Measurements from ENCODE around the gene PRKD1. TPM values are rescaled to one million over a fixed set of nuclear protein-coding genes. Genes with fewer than 3 reads are reported as not detected.

The PRKD1 gene
- total RNA-seq (2022) (0.36 and 0.49 TPM in 2 replicates), Bru-seq, nascent RNA (percentile 26 among the genes with signal in this experiment), BruChase-seq, experiment 1, labeled RNA remaining after a 2-hour chase (percentile 23 among the genes with signal in this experiment), BruChase-seq, experiment 2, labeled RNA remaining after a 6-hour chase (percentile 20 among the genes with signal in this experiment)
- long read RNA-seq: 0 reads

GRCh38 chr14:29927376-29928116, at the start of gene PRKD1:
PRKD1 (minus strand) TSS chr14:29927847.
- peak in 1 of 2 experiments; percentile 56 for DNase-seq
- intact Hi-C loops (cut with micrococcal nuclease; ENCODE audit: unreplicated experiment): loop anchor here (10.0 kb wide), 1 partner anchor 213 kb away; no protein-coding TSS in a partner anchor
- Mint-ChIP-seq H3K9me3 (ENCODE audit: unreplicated experiment) (no peaks in the 10 kb centered on the region), H3K36me3 (ENCODE audit: insufficient read depth, unreplicated experiment) (no peaks in the 10 kb centered on the region), H3K27ac (ENCODE audit: unreplicated experiment) (no peak within 1 kb of the TSS), H3K4me3 (ENCODE audit: unreplicated experiment) (peak within 1 kb of the TSS; percentile 79), H3K4me1 (ENCODE audit: low read depth, unreplicated experiment) (peaks cover 8% of the 10 kb centered on the region), H3K27me3 (ENCODE audit: insufficient read depth, unreplicated experiment) (peaks cover 20% of the 10 kb centered on the region)
- ChIA-PET POLR2A (no interaction called here), CTCF (interaction anchor here (0.5 to 0.6 kb wide), 2 partner anchors 32 to 166 kb away, joined by 4 to 6 read pairs; no protein-coding TSS in a partner anchor)
- Histone ChIP-seq H3K36me3 (ENCODE audit: control insufficient read depth, insufficient read depth, low read length) (no peaks in the 10 kb centered on the region), H3K9me3 (no peaks in the 10 kb centered on the region), H3K4me3 (ENCODE audit: low read depth, low read length) (peak within 1 kb of the TSS; percentile 46), H3K27me3 (replicated peaks; ENCODE audit: control insufficient read depth, insufficient read depth, low read length) (peaks cover 2% of the 10 kb centered on the region; the same call in 1 of the 2 replicates), H3K4me1 (no peaks in the 10 kb centered on the region)
- TF ChIP-seq, protein P1, sequence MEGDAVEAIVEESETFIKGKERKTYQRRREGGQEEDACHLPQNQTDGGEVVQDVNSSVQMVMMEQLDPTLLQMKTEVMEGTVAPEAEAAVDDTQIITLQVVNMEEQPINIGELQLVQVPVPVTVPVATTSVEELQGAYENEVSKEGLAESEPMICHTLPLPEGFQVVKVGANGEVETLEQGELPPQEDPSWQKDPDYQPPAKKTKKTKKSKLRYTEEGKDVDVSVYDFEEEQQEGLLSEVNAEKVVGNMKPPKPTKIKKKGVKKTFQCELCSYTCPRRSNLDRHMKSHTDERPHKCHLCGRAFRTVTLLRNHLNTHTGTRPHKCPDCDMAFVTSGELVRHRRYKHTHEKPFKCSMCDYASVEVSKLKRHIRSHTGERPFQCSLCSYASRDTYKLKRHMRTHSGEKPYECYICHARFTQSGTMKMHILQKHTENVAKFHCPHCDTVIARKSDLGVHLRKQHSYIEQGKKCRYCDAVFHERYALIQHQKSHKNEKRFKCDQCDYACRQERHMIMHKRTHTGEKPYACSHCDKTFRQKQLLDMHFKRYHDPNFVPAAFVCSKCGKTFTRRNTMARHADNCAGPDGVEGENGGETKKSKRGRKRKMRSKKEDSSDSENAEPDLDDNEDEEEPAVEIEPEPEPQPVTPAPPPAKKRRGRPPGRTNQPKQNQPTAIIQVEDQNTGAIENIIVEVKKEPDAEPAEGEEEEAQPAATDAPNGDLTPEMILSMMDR (IDR thresholded peaks at IDR 0.05; ENCODE audit: insufficient read depth in 1 of 2, low read depth in 1 of 2, low read length in 1 of 2, severe bottlenecking in 1 of 2, unreplicated experiment in 1 of 2): no peak
- BruUV-seq (replicated peaks): no TSS peak

DNA sequence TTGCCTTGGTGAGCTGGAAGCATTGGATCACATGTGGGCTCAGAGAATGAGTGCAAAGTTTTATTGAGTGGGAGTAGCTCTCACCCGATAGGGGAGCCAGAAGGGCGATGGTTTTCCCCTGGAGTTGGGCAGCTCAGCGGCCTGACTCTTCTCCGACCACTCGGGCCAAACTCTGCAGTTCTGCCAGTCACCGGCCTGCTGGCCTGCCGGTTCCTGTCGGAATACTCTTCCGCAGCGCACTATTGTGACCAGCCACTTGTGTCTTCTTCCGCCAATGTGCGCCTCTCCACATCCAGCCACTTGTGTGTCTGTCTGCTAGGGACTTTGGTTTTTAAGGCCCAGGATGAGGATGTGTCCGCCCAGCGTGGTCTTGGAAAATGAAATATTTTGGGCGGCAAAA, 43.5 kb upstream of the PRKD1 start:
- no peak overlapping the region for H3K4me3 ChIP-seq (ENCODE audit: low read depth, low read length)
- H3K27ac Mint-ChIP-seq (ENCODE audit: unreplicated experiment): no peak overlapping the region
- POLR2A ChIA-PET: no interaction called here

DNA sequence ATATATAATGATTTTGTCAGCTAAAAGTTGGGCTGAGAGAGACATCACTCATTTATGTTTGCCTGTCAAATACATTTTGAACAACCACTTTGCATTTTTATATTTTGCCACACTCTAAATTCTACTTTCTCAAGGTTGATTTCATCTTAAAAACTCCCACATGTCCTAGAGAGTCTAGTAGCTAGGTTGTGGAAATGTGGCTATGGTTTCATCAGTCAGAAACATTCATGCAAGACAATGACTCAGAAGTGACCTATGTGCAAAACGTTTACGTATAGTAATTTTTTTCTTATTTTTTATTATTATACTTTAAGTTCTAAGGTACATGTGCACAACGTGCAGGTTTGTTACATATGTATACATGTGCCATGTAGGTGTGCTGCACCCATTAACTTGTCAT, 27.4 kb upstream of the PRKD1 start:
- H3K27ac Mint-ChIP-seq (ENCODE audit: unreplicated experiment): no peak overlapping the region
- ChIA-PET POLR2A (no interaction called here), CTCF (no interaction called here)
- H3K9me3 ChIP-seq: no peaks in the 10 kb centered on the region
- H3K27me3 ChIP-seq (replicated peaks; ENCODE audit: control insufficient read depth, insufficient read depth, low read length): no peaks in the 10 kb centered on the region
- no peaks in the 10 kb centered on the region for H3K4me1 Mint-ChIP-seq (ENCODE audit: low read depth, unreplicated experiment)
- H3K4me3 Mint-ChIP-seq (ENCODE audit: unreplicated experiment): no peak overlapping the region
- H3K9me3 Mint-ChIP-seq (ENCODE audit: unreplicated experiment): no peaks in the 10 kb centered on the region
- no peaks in the 10 kb centered on the region for H3K36me3 ChIP-seq (ENCODE audit: control insufficient read depth, insufficient read depth, low read length)
- no peak for DNase-seq
- H3K4me1 ChIP-seq: no peaks in the 10 kb centered on the region
- no peak overlapping the region for H3K4me3 ChIP-seq (ENCODE audit: low read depth, low read length)
- TF ChIP-seq, protein P1 (IDR thresholded peaks at IDR 0.05; ENCODE audit: insufficient read depth in 1 of 2, low read depth in 1 of 2, low read length in 1 of 2, severe bottlenecking in 1 of 2, unreplicated experiment in 1 of 2): no peak
- no TSS peak for BruUV-seq (replicated peaks)
- H3K27me3 Mint-ChIP-seq (ENCODE audit: insufficient read depth, unreplicated experiment): no peaks in the 10 kb centered on the region
- H3K36me3 Mint-ChIP-seq (ENCODE audit: insufficient read depth, unreplicated experiment): no peaks in the 10 kb centered on the region
- intact Hi-C loops (cut with micrococcal nuclease; ENCODE audit: unreplicated experiment): no loop called here

More for the DNA sequence above, 43.5 kb upstream of the PRKD1 start:
- BruUV-seq (replicated peaks): no TSS peak
- H3K36me3 Mint-ChIP-seq (ENCODE audit: insufficient read depth, unreplicated experiment): no peaks in the 10 kb centered on the region
- CTCF ChIA-PET: no interaction called here
- no peaks in the 10 kb centered on the region for H3K4me1 ChIP-seq
- H3K9me3 Mint-ChIP-seq (ENCODE audit: unreplicated experiment): no peaks in the 10 kb centered on the region
- intact Hi-C loops (cut with micrococcal nuclease; ENCODE audit: unreplicated experiment): no loop called here
- TF ChIP-seq, protein P1 (IDR thresholded peaks at IDR 0.05; ENCODE audit: insufficient read depth in 1 of 2, low read depth in 1 of 2, low read length in 1 of 2, severe bottlenecking in 1 of 2, unreplicated experiment in 1 of 2): no peak
- no peaks in the 10 kb centered on the region for H3K27me3 ChIP-seq (replicated peaks; ENCODE audit: control insufficient read depth, insufficient read depth, low read length)
- peaks cover 3% of the 10 kb centered on the region for H3K27me3 Mint-ChIP-seq (ENCODE audit: insufficient read depth, unreplicated experiment)
- no peak for DNase-seq
- H3K4me3 Mint-ChIP-seq (ENCODE audit: unreplicated experiment): no peak overlapping the region
- H3K9me3 ChIP-seq: no peaks in the 10 kb centered on the region
- H3K4me1 Mint-ChIP-seq (ENCODE audit: low read depth, unreplicated experiment): no peaks in the 10 kb centered on the region
- no peaks in the 10 kb centered on the region for H3K36me3 ChIP-seq (ENCODE audit: control insufficient read depth, insufficient read depth, low read length)
